Liver (tissue), 3 donors: ENCODE results near the gene SMC6.

Experiments used
- HNF4A ChIP-seq, 2 donors: conservative IDR thresholded peaks; 2 replicates each; pipeline ENCODE4 v1.6.1; 2016; ENCODE audit warnings: antibody characterized with exemption in 2 of 2, mild to moderate bottlenecking in 2 of 2
- RAD21 ChIP-seq, 2 donors: IDR thresholded peaks; 2 replicates each; pipeline ENCODE4 v1.6.1; 2016; ENCODE audit warnings: antibody characterized with exemption in 2 of 2, mild to moderate bottlenecking in 2 of 2
- TAF1 ChIP-seq: conservative IDR thresholded peaks from 2 replicates; pipeline ENCODE4 v1.6.1; 2016; ENCODE audit warnings: antibody characterized with exemption, mild to moderate bottlenecking
- YY1 ChIP-seq: IDR thresholded peaks from 2 replicates; pipeline ENCODE4 v1.6.1; 2016; ENCODE audit warnings: antibody characterized with exemption, mild to moderate bottlenecking
- TF ChIP-seq, protein P1 (sequence below): fragments of 150-350 bp; IDR thresholded peaks from 2 replicates; pipeline ENCODE4 v1.5.1; 2017; ENCODE audit warnings: improper control_type of control experiment, low read depth, low read length; ENCODE audit not compliant: missing input control
- TF ChIP-seq, protein P2 (sequence below): IDR thresholded peaks from 2 replicates; pipeline ENCODE4 v1.6.1; 2016; ENCODE audit warnings: antibody characterized with exemption
- donor health status: healthy.
- donor health status: healthy.

DNA sequence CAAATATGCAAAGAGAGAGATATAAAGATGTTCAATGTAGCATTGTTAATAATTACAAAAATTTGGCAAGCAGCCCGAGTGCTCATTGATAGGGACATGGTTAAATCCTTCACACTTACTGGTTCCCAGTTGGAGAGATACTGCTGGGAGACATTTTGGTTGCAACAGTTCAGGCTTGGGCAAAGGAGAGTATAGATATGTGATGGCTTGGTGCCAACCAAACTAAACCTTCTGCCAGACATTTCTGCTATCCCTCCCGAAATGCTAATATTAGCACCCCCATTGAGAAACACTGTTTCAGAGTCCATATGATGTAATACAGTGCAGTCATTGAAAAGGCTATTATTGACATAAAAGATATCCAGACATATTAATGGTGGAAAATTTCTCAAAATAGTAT lies 11.8 kb upstream of the SMC6 start:
- TF ChIP-seq, protein P1, sequence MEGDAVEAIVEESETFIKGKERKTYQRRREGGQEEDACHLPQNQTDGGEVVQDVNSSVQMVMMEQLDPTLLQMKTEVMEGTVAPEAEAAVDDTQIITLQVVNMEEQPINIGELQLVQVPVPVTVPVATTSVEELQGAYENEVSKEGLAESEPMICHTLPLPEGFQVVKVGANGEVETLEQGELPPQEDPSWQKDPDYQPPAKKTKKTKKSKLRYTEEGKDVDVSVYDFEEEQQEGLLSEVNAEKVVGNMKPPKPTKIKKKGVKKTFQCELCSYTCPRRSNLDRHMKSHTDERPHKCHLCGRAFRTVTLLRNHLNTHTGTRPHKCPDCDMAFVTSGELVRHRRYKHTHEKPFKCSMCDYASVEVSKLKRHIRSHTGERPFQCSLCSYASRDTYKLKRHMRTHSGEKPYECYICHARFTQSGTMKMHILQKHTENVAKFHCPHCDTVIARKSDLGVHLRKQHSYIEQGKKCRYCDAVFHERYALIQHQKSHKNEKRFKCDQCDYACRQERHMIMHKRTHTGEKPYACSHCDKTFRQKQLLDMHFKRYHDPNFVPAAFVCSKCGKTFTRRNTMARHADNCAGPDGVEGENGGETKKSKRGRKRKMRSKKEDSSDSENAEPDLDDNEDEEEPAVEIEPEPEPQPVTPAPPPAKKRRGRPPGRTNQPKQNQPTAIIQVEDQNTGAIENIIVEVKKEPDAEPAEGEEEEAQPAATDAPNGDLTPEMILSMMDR, result no peak
- TF ChIP-seq YY1 (peak; percentile 96), TAF1 (peak; percentile 28), HNF4A (conservative IDR thresholded peaks at IDR 0.05) (peak; percentile 94), RAD21 (IDR thresholded peaks at IDR 0.05) (no peak)
- TF ChIP-seq, protein P2, sequence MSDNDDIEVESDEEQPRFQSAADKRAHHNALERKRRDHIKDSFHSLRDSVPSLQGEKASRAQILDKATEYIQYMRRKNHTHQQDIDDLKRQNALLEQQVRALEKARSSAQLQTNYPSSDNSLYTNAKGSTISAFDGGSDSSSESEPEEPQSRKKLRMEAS, result peak; percentile 40
